Right atrium auricular region (tissue), 2 donors: ENCODE results near the gene BHLHA15. TPM values are rescaled to one million over a fixed set of nuclear protein-coding genes. Genes with fewer than 3 reads are reported as not detected.

ENCODE experiments used
- DNase-seq: peaks from one replicate; pipeline ENCODE4 v3.0.0-alpha.2; 2019; ENCODE audit warnings: low spot score
- H3K27ac ChIP-seq, 2 donors: fragments of 200-600 bp; sonication (generic); 1 replicate in 1 of 2; 2 replicates in 1 of 2; pipeline ENCODE4 v1.5.1; 2016 to 2019
- H3K27me3 ChIP-seq, 2 donors: fragments of 200-600 bp; sonication (generic); one replicate each; pipeline versions ENCODE4 v1.5.1 to v1.6.0; 2017 to 2019
- H3K36me3 ChIP-seq: fragments of 200-600 bp; sonication (generic); one replicate; pipeline ENCODE4 v1.5.1; 2016
- H3K4me1 ChIP-seq, 2 donors: fragments of 200-600 bp; sonication (generic); one replicate each; pipeline versions ENCODE4 v1.5.1 to v1.6.0; 2017 to 2019
- H3K4me3 ChIP-seq, 2 donors: fragments of 200-600 bp; sonication (generic); 1 replicate in 1 of 2; 2 replicates in 1 of 2; pipeline ENCODE4 v1.5.1; 2017 to 2019; ENCODE audit warnings: mild to moderate bottlenecking in 1 of 2, moderate library complexity in 1 of 2
- H3K9me3 ChIP-seq, 2 donors: fragments of 200-600 bp; sonication (generic); one replicate each; pipeline ENCODE4 v1.5.1; 2019
- CTCF ChIP-seq, 2 donors: fragments of 200-600 bp; sonication (generic); IDR thresholded peaks; one replicate each; pipeline ENCODE4 v1.5.1; 2019; ENCODE audit warnings: antibody characterized with exemption in 2 of 2
- total RNA-seq, 2 donors: library from RNA; depleted of rRNA; stranded (reverse); fragments of >200 nt; gene quantifications; one replicate each; pipeline ENCODE4 v1.1.0, GENCODE V29; 2016

Gene BHLHA15
- total RNA-seq, 2 donors from 2014 or later = 0.83 TPM; not detected in 1

GRCh38 chr7:98238076-98238475, 26.8 kb downstream of the BHLHA15 start:
- H3K4me3 ChIP-seq = no peak overlapping the region
- H3K27me3 ChIP-seq = no peaks in the 10 kb centered on the region
- H3K4me1 ChIP-seq = no peaks in the 10 kb centered on the region
- no peaks in the 10 kb centered on the region for H3K9me3 ChIP-seq
- DNase-seq = no peak
- H3K36me3 ChIP-seq = peaks cover 29% of the 10 kb centered on the region
- H3K27ac ChIP-seq = no peak overlapping the region
- TF ChIP-seq CTCF (IDR thresholded peaks at IDR 0.05) = no peak

- TF ChIP-seq CTCF (IDR thresholded peaks at IDR 0.05) = no peak
- Histone ChIP-seq H3K36me3 (peaks cover 36% of the 10 kb centered on the region), H3K9me3 (no peaks in the 10 kb centered on the region), H3K27me3 (no peaks in the 10 kb centered on the region), H3K4me3 (no peak overlapping the region), H3K27ac (no peak overlapping the region), H3K4me1 (no peaks in the 10 kb centered on the region)
- DNase-seq = no peak
These were observed 27.7 kb downstream of the BHLHA15 start for GRCh38 chr7:98238976-98239375.

GRCh38 chr7:98240961-98241673, 29.9 kb downstream of the BHLHA15 start:
- DNase-seq = no peak
- Histone ChIP-seq H3K4me1 (no peaks in the 10 kb centered on the region), H3K9me3 (no peaks in the 10 kb centered on the region), H3K27ac (no peak overlapping the region), H3K36me3 (peaks cover 41% of the 10 kb centered on the region), H3K27me3 (no peaks in the 10 kb centered on the region), H3K4me3 (no peak overlapping the region)
- peak; percentile 41 to 75 for TF ChIP-seq CTCF (IDR thresholded peaks at IDR 0.05)

- peak in 1 of 2 donors; percentile 1 for TF ChIP-seq CTCF (IDR thresholded peaks at IDR 0.05)
- peaks cover 41% of the 10 kb centered on the region for H3K36me3 ChIP-seq
- H3K27me3 ChIP-seq = no peaks in the 10 kb centered on the region
- no peak overlapping the region for H3K4me3 ChIP-seq
- H3K27ac ChIP-seq = no peak overlapping the region
- no peaks in the 10 kb centered on the region for H3K9me3 ChIP-seq
- no peak for DNase-seq
- H3K4me1 ChIP-seq = no peaks in the 10 kb centered on the region
These were observed 30.5 kb downstream of the BHLHA15 start for GRCh38 chr7:98241674-98242241.

- no peak overlapping the region for H3K4me3 ChIP-seq
- DNase-seq = no peak
- no peak for TF ChIP-seq CTCF (IDR thresholded peaks at IDR 0.05)
- no peaks in the 10 kb centered on the region for H3K4me1 ChIP-seq
- H3K36me3 ChIP-seq = peaks cover 41% of the 10 kb centered on the region
- no peaks in the 10 kb centered on the region for H3K9me3 ChIP-seq
- H3K27ac ChIP-seq = no peak overlapping the region
- no peaks in the 10 kb centered on the region for H3K27me3 ChIP-seq
These were observed 31.1 kb downstream of the BHLHA15 start for GRCh38 chr7:98242342-98242741.
